NB4 (cell line): ENCODE data around the gene CREBRF.

Experiments
- DNase-seq: peaks from one replicate; pipeline ENCODE4 v3.0.0; 2010; ENCODE audit warnings: low read depth
- H3K4me3 ChIP-seq: one replicate; pipeline ENCODE4 v1.5.1; 2011; ENCODE audit warnings: mild to moderate bottlenecking, low read depth, low read length, moderate library complexity
- CTCF ChIP-seq: IDR thresholded peaks from one replicate; pipeline ENCODE4 v1.5.1; 2012; ENCODE audit warnings: low read depth, low read length
- MAX ChIP-seq: IDR thresholded peaks from 2 replicates; pipeline ENCODE4 v1.6.1; 2011; ENCODE audit warnings: low read depth, low read length
- MYC ChIP-seq: IDR thresholded peaks from 2 replicates; pipeline ENCODE4 v1.6.1; 2011; ENCODE audit warnings: low read depth, low read length
- POLR2A ChIP-seq: IDR thresholded peaks from 2 replicates; pipeline ENCODE4 v1.6.1; 2011; ENCODE audit warnings: mild to moderate bottlenecking; ENCODE audit not compliant: insufficient read length; ENCODE audit errors: extremely low read depth

CREBRF gene

GRCh38 chr5:173099461-173099860, 43.3 kb downstream of the CREBRF start:
- DNase-seq = no peak
- TF ChIP-seq CTCF (no peak), MAX (no peak), POLR2A (no peak), MYC (no peak)
- no peak overlapping the region for H3K4me3 ChIP-seq

- DNase-seq = no peak
- no peak overlapping the region for H3K4me3 ChIP-seq
- no peak for TF ChIP-seq MYC
Measured at GRCh38 chr5:173101245-173101644, 45.1 kb downstream of the CREBRF start.

GRCh38 chr5:173103411-173103810, 47.3 kb downstream of the CREBRF start:
- no peak for TF ChIP-seq MAX
- no peak for TF ChIP-seq CTCF
- TF ChIP-seq MYC = no peak
- TF ChIP-seq POLR2A = no peak
- no peak overlapping the region for H3K4me3 ChIP-seq
- DNase-seq = no peak

GRCh38 chr5:173108914-173109313, 52.8 kb downstream of the CREBRF start:
- no peak overlapping the region for H3K4me3 ChIP-seq
- no peak for DNase-seq
- TF ChIP-seq POLR2A (no peak), CTCF (no peak), MAX (no peak), MYC (no peak)

- H3K4me3 ChIP-seq = no peak overlapping the region
- no peak for DNase-seq
- TF ChIP-seq POLR2A = no peak
- TF ChIP-seq MYC = no peak
- no peak for TF ChIP-seq CTCF
- no peak for TF ChIP-seq MAX
Measured at GRCh38 chr5:173114536-173114935, 58.4 kb downstream of the CREBRF start.

- DNase-seq = no peak
- TF ChIP-seq MAX (no peak), POLR2A (no peak), MYC (no peak), CTCF (no peak)
- H3K4me3 ChIP-seq = no peak overlapping the region
Measured at GRCh38 chr5:173119719-173120118, 63.6 kb downstream of the CREBRF start.
